Type B pancreatic cell (in vitro differentiated cells): Measurements from ENCODE around the gene CCDC194. TPM values are rescaled to one million over a fixed set of nuclear protein-coding genes. Genes with fewer than 3 reads are reported as not detected.

Experiments used
- DNase-seq: peaks from one replicate; pipeline ENCODE4 v3.0.0; 2021; ENCODE audit warnings: mixed read lengths; ENCODE audit not compliant: unreplicated experiment; ENCODE audit errors: extremely low spot score
- H3K27ac Mint-ChIP-seq: 2 replicates; pipeline ENCODE4 v1.8.0; 2021; ENCODE audit warnings: mild to moderate bottlenecking, mixed read lengths
- H3K27me3 Mint-ChIP-seq: 2 replicates; pipeline ENCODE4 v1.8.0; 2021; ENCODE audit warnings: mixed read lengths
- H3K36me3 Mint-ChIP-seq: 2 replicates; pipeline ENCODE4 v1.8.0; 2021; ENCODE audit warnings: mixed read lengths
- H3K4me1 Mint-ChIP-seq: one replicate; pipeline ENCODE4 v1.8.0; 2021; ENCODE audit warnings: mixed read lengths; ENCODE audit not compliant: unreplicated experiment
- H3K4me3 Mint-ChIP-seq: 2 replicates; pipeline ENCODE4 v1.8.0; 2021; ENCODE audit warnings: mild to moderate bottlenecking, mixed read lengths
- H3K9me3 Mint-ChIP-seq: 2 replicates; pipeline ENCODE4 v1.8.0; 2021; ENCODE audit warnings: mixed read lengths
- long read RNA-seq: library from polyadenylated mRNA; unstranded; transcript quantifications from one replicate; pipeline ENCODE4 v2.0.0, GENCODE V29; 2020
- total RNA-seq: library from RNA; stranded (reverse); gene quantifications from 2 replicates; pipeline ENCODE4 v1.2.1, GENCODE V29; 2021; ENCODE audit warnings: low replicate concordance
- TF ChIP-seq, protein P1 (sequence below): fragments of 200-600 bp; sonication (generic); conservative IDR thresholded peaks from 2 replicates; pipeline ENCODE4 v1.5.0; 2021; ENCODE audit warnings: antibody characterized with exemption, mild to moderate bottlenecking

The CCDC194 gene
- not detected in 2 replicates for total RNA-seq
- long read RNA-seq, result 0 reads

GRCh38 chr19:17393914-17394313 is at the start of gene CCDC194:
TSS of gene CCDC194 (minus strand) at chr19:17394196. CDS start at chr19:17394158, 38 bp downstream.
- Mint-ChIP-seq H3K4me3 (no peak within 1 kb of the TSS), H3K4me1 (peaks cover 9% of the 10 kb centered on the region)
- no peak for DNase-seq

GRCh38 chr19:17441241-17442021 is 47.4 kb upstream of the CCDC194 start:
- Mint-ChIP-seq H3K4me3 (no peak overlapping the region), H3K27ac (no peak overlapping the region)
- no peak for DNase-seq

More at GRCh38 chr19:17393914-17394313, at the start of gene CCDC194:
- Mint-ChIP-seq H3K27me3 (peaks cover 18% of the 10 kb centered on the region), H3K9me3 (no peaks in the 10 kb centered on the region), H3K36me3 (no peaks in the 10 kb centered on the region), H3K27ac (no peak within 1 kb of the TSS)
- TF ChIP-seq, protein P1, sequence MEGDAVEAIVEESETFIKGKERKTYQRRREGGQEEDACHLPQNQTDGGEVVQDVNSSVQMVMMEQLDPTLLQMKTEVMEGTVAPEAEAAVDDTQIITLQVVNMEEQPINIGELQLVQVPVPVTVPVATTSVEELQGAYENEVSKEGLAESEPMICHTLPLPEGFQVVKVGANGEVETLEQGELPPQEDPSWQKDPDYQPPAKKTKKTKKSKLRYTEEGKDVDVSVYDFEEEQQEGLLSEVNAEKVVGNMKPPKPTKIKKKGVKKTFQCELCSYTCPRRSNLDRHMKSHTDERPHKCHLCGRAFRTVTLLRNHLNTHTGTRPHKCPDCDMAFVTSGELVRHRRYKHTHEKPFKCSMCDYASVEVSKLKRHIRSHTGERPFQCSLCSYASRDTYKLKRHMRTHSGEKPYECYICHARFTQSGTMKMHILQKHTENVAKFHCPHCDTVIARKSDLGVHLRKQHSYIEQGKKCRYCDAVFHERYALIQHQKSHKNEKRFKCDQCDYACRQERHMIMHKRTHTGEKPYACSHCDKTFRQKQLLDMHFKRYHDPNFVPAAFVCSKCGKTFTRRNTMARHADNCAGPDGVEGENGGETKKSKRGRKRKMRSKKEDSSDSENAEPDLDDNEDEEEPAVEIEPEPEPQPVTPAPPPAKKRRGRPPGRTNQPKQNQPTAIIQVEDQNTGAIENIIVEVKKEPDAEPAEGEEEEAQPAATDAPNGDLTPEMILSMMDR, result no peak

GRCh38 chr19:17436874-17437267 is 42.9 kb upstream of the CCDC194 start:
- TF ChIP-seq, protein P1, result no peak
- Mint-ChIP-seq H3K27ac (no peak overlapping the region), H3K27me3 (no peaks in the 10 kb centered on the region), H3K9me3 (no peaks in the 10 kb centered on the region), H3K4me1 (no peaks in the 10 kb centered on the region), H3K36me3 (no peaks in the 10 kb centered on the region), H3K4me3 (no peak overlapping the region)
- DNase-seq, result no peak

More at GRCh38 chr19:17441241-17442021, 47.4 kb upstream of the CCDC194 start:
- no peaks in the 10 kb centered on the region for H3K4me1 Mint-ChIP-seq
- no peaks in the 10 kb centered on the region for H3K36me3 Mint-ChIP-seq
- TF ChIP-seq, protein P1, result peak; percentile 76
- no peaks in the 10 kb centered on the region for H3K27me3 Mint-ChIP-seq
- H3K9me3 Mint-ChIP-seq, result no peaks in the 10 kb centered on the region

GRCh38 chr19:17436094-17436873 is 42.3 kb upstream of the CCDC194 start:
- H3K27ac Mint-ChIP-seq, result no peak overlapping the region
- no peak overlapping the region for H3K4me3 Mint-ChIP-seq
- H3K4me1 Mint-ChIP-seq, result no peaks in the 10 kb centered on the region
- TF ChIP-seq, protein P1, result no peak
- DNase-seq, result no peak
- no peaks in the 10 kb centered on the region for H3K9me3 Mint-ChIP-seq
- H3K36me3 Mint-ChIP-seq, result no peaks in the 10 kb centered on the region
- no peaks in the 10 kb centered on the region for H3K27me3 Mint-ChIP-seq

DNA sequence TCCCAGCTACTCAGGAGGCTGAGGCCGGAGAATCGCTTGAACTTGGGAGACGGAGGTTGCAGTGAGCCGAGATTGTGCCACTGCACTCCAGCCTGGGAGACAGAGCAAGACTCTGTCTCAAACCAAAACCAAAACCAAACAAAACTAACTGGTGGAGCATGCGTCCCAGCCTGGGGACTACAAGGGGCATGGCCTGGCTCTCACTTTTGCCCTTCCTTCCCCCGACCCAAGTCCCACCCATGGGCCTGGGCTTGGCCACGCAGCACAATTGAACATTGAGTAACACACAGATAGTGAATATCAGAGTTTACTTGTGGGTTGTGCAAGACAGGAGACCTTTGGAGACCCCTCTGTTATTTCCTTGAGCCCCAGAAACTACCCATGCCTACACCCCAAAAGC is 41.2 kb upstream of the CCDC194 start:
- H3K4me1 Mint-ChIP-seq, result no peaks in the 10 kb centered on the region
- H3K9me3 Mint-ChIP-seq, result no peaks in the 10 kb centered on the region
- H3K27ac Mint-ChIP-seq, result no peak overlapping the region
- no peaks in the 10 kb centered on the region for H3K27me3 Mint-ChIP-seq
- no peaks in the 10 kb centered on the region for H3K36me3 Mint-ChIP-seq
- TF ChIP-seq, protein P1, result no peak
- no peak for DNase-seq
- no peak overlapping the region for H3K4me3 Mint-ChIP-seq
